K562 (cell line): ENCODE measurements around the gene PLAAT5. TPM values are rescaled to one million over a fixed set of nuclear protein-coding genes. Genes with fewer than 3 reads are reported as not detected.
A peak's percentile ranks its signal among the peaks of the same experiment; 100 is the strongest.

Source experiments
- ATAC-seq: fragments of 200-7000 bp; cut with Tn5 transposase; 3 replicates; pipeline ENCODE4 v1.9.1; 2020; ENCODE audit warnings: moderate library complexity
- BruUV-seq: library from RNA; stranded (reverse); fragments of 400-500 nt; replicated peaks from 2 replicates; lab custom pipeline; 2021; lab: Mats Ljungman, UMichigan
- CTCF ChIA-PET: fragments of 300-600 bp; formaldehyde crosslinking; extraction: SDS; loops from one replicate; lab custom pipeline; 2021; ENCODE audit warnings: low intra/inter-chr PET ratio; lab: Yijun Ruan, JAX
- POLR2A ChIA-PET: fragments of 300-600, 350-650 bp; sonication (Branson Sonifier 250); formaldehyde crosslinking; extraction: SDS; loops from one replicate; lab custom pipeline; 2021; ENCODE audit warnings: antibody characterized with exemption, inconsistent platforms; lab: Yijun Ruan, JAX
- DNase-seq, 4 experiments: peaks; one replicate each; pipeline versions ENCODE4 v3.0.0 to v3.0.0-alpha.2; 2011 to 2018; ENCODE audit warnings: low spot score in 3 of 4, mixed read lengths in 3 of 4; ENCODE audit errors: extremely low read depth in 1 of 4
- FAIRE-seq: peaks from 2 replicates; lab custom pipeline; 2011; peaks lifted over from hg19 to GRCh38; lab: Jason Lieb, UNC
- H2AFZ ChIP-seq: 2 replicates; pipeline ENCODE4 v1.6.0; 2011; ENCODE audit warnings: low read depth, low read length, control low read depth, inconsistent platforms
- H3K27ac ChIP-seq: fragments of 200-600 bp; 3 replicates; pipeline ENCODE4 v1.8.0; 2011; ENCODE audit warnings: low read depth, mild to moderate bottlenecking, control low read depth, inconsistent platforms, low read length, moderate library complexity, mixed read lengths; ENCODE audit errors: extremely low read depth
- H3K27me3 ChIP-seq, 2 experiments: fragments of 300-600 bp in 1 of 2; 2 replicates in 1 of 2; 3 replicates in 1 of 2; pipeline versions ENCODE4 v1.6.0 to v1.8.0; 2011; ENCODE audit warnings: inconsistent platforms in 2 of 2, low read length in 2 of 2, mild to moderate bottlenecking in 1 of 2, mixed read lengths in 1 of 2, moderate library complexity in 1 of 2; ENCODE audit not compliant: control insufficient read depth in 2 of 2, insufficient read depth in 2 of 2
- H3K36me3 ChIP-seq: fragments of 300-600 bp; 3 replicates; pipeline ENCODE4 v1.8.0; 2011; ENCODE audit warnings: mild to moderate bottlenecking, low read length, inconsistent platforms; ENCODE audit not compliant: control insufficient read depth, insufficient read depth
- H3K4me1 ChIP-seq, 2 experiments: fragments of 200-600 bp in 1 of 2; replicated peaks in 1 of 2; 2 replicates in 1 of 2; 3 replicates in 1 of 2; pipeline versions ENCODE4 v1.5.1 to v1.8.0; 2011; ENCODE audit warnings: inconsistent platforms in 2 of 2, low read length in 2 of 2, mild to moderate bottlenecking in 1 of 2, mixed read lengths in 1 of 2, moderate library complexity in 1 of 2; ENCODE audit not compliant: control insufficient read depth in 2 of 2, insufficient read depth in 2 of 2
- H3K4me2 ChIP-seq: 2 replicates; pipeline ENCODE4 v1.6.1; 2011; ENCODE audit warnings: low read length, control low read depth, inconsistent platforms, mixed read lengths; ENCODE audit not compliant: insufficient read depth
- H3K4me3 ChIP-seq: fragments of 200-600 bp; sonication (generic), shearing (Covaris generic); 2 replicates; pipeline ENCODE4 v1.5.1; 2016; ENCODE audit warnings: control low read depth, inconsistent platforms
- H3K79me2 ChIP-seq: fragments of 200-600 bp; 3 replicates; pipeline ENCODE4 v1.8.0; 2011; ENCODE audit warnings: low read length, inconsistent platforms; ENCODE audit not compliant: control insufficient read depth, insufficient read depth
- H3K9ac ChIP-seq, 2 experiments: 2 replicates each; pipeline versions ENCODE4 v1.6.0 to v1.6.1; 2011; ENCODE audit warnings: low read depth in 2 of 2, low read length in 2 of 2, control low read depth in 1 of 2, inconsistent platforms in 1 of 2, mild to moderate bottlenecking in 1 of 2, mixed read lengths in 1 of 2; ENCODE audit not compliant: insufficient read depth in 1 of 2
- H3K9me1 ChIP-seq: one replicate; pipeline ENCODE4 v1.6.0; 2011; ENCODE audit warnings: inconsistent platforms, mild to moderate bottlenecking, low read length, moderate library complexity; ENCODE audit not compliant: control insufficient read depth, insufficient read depth
- H3K9me3 ChIP-seq: replicated peaks from 2 replicates; pipeline ENCODE4 v1.5.1; 2011; ENCODE audit warnings: low read depth, low read length, inconsistent platforms; ENCODE audit not compliant: control insufficient read depth, insufficient read depth
- H4K20me1 ChIP-seq: replicated peaks from 2 replicates; pipeline ENCODE4 v1.6.1; 2011; ENCODE audit warnings: low read length, inconsistent platforms, mixed read lengths; ENCODE audit not compliant: control insufficient read depth, insufficient read depth
- ATF2 ChIP-seq: sonication (generic); formaldehyde crosslinking; IDR thresholded peaks from 2 replicates; pipeline ENCODE4 v1.8.1; 2022; ENCODE audit warnings: missing genetic modification reagents
- ATF3 ChIP-seq, 2 experiments: fragments of 450-650 bp in 1 of 2; sonication (generic) in 1 of 2; formaldehyde crosslinking in 1 of 2; IDR thresholded peaks in 1 of 2; conservative IDR thresholded peaks in 1 of 2; 2 replicates each; pipeline versions ENCODE4 v1.6.1 to v1.8.1; 2016 to 2023; ENCODE audit warnings: mild to moderate bottlenecking in 2 of 2, moderate library complexity in 2 of 2, inconsistent platforms in 1 of 2, missing genetic modification reagents in 1 of 2
- POLR2B ChIP-seq: fragments of 450-650 bp; IDR thresholded peaks from 2 replicates; pipeline ENCODE4 v1.6.1; 2018; ENCODE audit warnings: low read depth; ENCODE audit not compliant: partially characterized antibody
- RFX7 ChIP-seq: fragments of 250-450 bp; sonication (Bioruptor Pico); IDR thresholded peaks from 2 replicates; pipeline ENCODE4 v1.5.1; 2021; ENCODE audit warnings: mild to moderate bottlenecking
- SMARCA5 ChIP-seq: fragments of 450-650 bp; IDR thresholded peaks from 2 replicates; pipeline ENCODE4 v1.6.1; 2016
- ZNF232 ChIP-seq: sonication (generic); formaldehyde crosslinking; IDR thresholded peaks from 2 replicates; pipeline ENCODE4 v1.8.0; 2022; ENCODE audit warnings: mild to moderate bottlenecking, missing genetic modification reagents
- WGBS: fragments of 100-300 bp; shearing (Covaris generic); methylation state at CpG from one replicate; pipeline ENCODE4 v1.1.6; 2016; ENCODE audit warnings: low coverage, mixed read lengths; ENCODE audit not compliant: insufficient coverage; ENCODE audit errors: missing lambda C conversion rate; 5-methylcytosine and 5-hydroxymethylcytosine counted together
- in situ Hi-C: fragments of 300-500 bp; cut with MboI; formaldehyde crosslinking; loops from 4 replicates; pipeline ENCODE4 v1.15.0; 2018; ENCODE audit warnings: inconsistent platforms, mixed read lengths
- intact Hi-C: fragments of 100-400 bp; cut with micrococcal nuclease; formaldehyde crosslinking; loops from 2 replicates; pipeline ENCODE4 v1.14.2; 2022
- polyA plus RNA-seq, 8 experiments: library from polyadenylated mRNA; depleted of rRNA in 4 of 8; stranded (reverse) in 5 of 8; unstranded in 3 of 8; fragments of >200 nt; fragmentation: Nextera tagmentation in 2 of 8; fragmentation: Illumina TruSeq in 1 of 8; extraction: Ambion mirVana in 2 of 8; extraction: Trizol in 1 of 8; gene quantifications; 2 replicates each; pipeline versions ENCODE4 v1.2.1 to v1.2.3, GENCODE V29; 2011 to 2014; ENCODE audit warnings: inconsistent platforms in 1 of 8, missing spikeins in 1 of 8
- total RNA-seq, 7 experiments: library from RNA; depleted of rRNA in 6 of 7; stranded (reverse); fragments of >200 nt in 6 of 7; fragmentation: Illumina TruSeq in 2 of 7; extraction: Trizol in 2 of 7; gene quantifications; 2 replicates each; pipeline versions ENCODE4 v1.2.1 to v1.2.3, GENCODE V29; 2011 to 2021; ENCODE audit warnings: low replicate concordance in 1 of 7

PLAAT5 gene
- total and polyA plus RNA-seq, 9 of the 15 experiments (the other 6 are each of a cell fraction or from before 2014, with no cell fraction given): not detected

GRCh38 chr11:63532799-63533475 lies 42.0 kb upstream of the PLAAT5 start (continued):
- TF ChIP-seq ATF2 (CRISPR knock-in tag) (no peak), ATF3 (IDR thresholded peaks at IDR 0.05) (0 out of 2 replicates have a peak, but pooled peaks have one; percentile 26), ATF3 (CRISPR knock-in tag; conservative IDR thresholded peaks at IDR 0.05) (no peak)

- Histone ChIP-seq H4K20me1 (no peaks in the 10 kb centered on the region), H3K4me1 (peaks cover 19 to 66% of the 10 kb centered on the region in 2 experiments), H3K27me3 (no peaks in the 10 kb centered on the region), H3K4me2 (peak overlapping the region; percentile 57; the same call in 1 of the 2 replicates), H2AFZ (peak overlapping the region; percentile 77), H3K79me2 (no peaks in the 10 kb centered on the region), H3K9ac (peak overlapping the region in 1 of 2 experiments; percentile 28; a peak in 1 of 4 replicates), H3K9me1 (no peaks in the 10 kb centered on the region), H3K4me3 (no peak overlapping the region), H3K27ac (peak overlapping the region; percentile 76), H3K9me3 (no peaks in the 10 kb centered on the region), H3K36me3 (no peaks in the 10 kb centered on the region)
- DNase-seq (no peak), FAIRE-seq (no peak), ATAC-seq (no peak)
- ChIA-PET CTCF (no interaction called here), POLR2A (interaction anchor here (0.6 to 1.8 kb wide), 3 partner anchors 10 to 691 kb away, joined by 3 to 7 read pairs (median 4); no protein-coding TSS in a partner anchor)
- BruUV-seq: no TSS peak
- no peak for TF ChIP-seq POLR2B
- 0 out of 2 replicates have a peak, but pooled peaks have one; percentile 26 for TF ChIP-seq RFX7 (CRISPR knock-in tag)
- TF ChIP-seq ZNF232 (CRISPR knock-in tag): peak; percentile 94
- TF ChIP-seq SMARCA5: 0 out of 2 replicates have a peak, but pooled peaks have one; percentile 15
- in situ Hi-C loops (no loop called here), intact Hi-C loops (no loop called here)
- 69% methylated on average over 2 of the region's 2 CpGs for WGBS
Measured at GRCh38 chr11:63532117-63532516, 41.1 kb upstream of the PLAAT5 start.
